CD4-positive, alpha-beta T cell treated with Interleukin-21 for 1 hour (primary cell): ENCODE measurements around the gene DTX3.
A peak's percentile ranks its signal among the peaks of the same experiment; 100 is the strongest.
"Not testable (repeated sequence)": the region's sequence is repeated elsewhere in the genome, so short reads cannot be mapped to it uniquely, and the experiment has no call there.

Experiments used
- DNase-seq: peaks from one replicate; pipeline ENCODE4 v3.0.0-alpha.2; 2020

Gene DTX3

DNA sequence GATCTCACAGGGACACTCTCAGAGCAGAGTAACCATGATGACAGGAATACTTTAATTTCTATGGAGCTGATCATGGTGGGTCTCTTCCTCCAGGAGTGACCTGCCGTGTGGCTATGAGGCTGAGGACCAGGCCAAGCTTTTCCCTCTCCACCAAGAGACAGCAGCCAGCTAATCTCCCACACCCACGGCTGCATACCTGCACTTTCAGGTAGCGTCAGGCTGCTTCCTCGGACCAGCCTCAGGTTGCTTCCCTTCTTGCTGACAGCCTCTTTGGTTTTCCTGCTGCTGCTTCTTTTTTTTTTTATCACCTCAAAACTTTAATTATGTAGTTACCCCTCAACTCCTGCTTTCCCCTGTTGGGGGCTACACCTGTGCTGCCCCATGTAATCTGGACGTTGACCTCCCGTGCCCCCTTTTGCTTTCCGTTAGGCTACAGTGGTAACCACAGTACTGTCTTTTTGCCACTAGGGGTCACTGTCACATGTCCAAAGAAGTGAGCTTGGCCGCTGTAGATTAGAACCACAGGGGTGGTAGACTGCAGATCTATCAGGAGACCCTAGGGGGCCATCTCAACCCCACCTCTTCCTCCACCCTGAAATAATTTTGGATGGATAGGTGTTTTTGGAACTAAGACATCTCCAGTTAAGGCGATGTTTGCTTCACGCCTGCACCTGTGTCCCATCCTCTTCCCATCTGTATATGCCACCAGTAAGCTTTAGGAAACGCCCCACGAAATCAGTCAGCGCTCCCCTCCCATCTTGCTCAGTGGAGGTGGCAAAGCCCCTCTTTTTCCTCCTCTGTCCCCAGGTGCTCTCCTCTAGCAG, 21.4 kb upstream of the DTX3 start:
- DNase-seq: peak; percentile 87

DNA sequence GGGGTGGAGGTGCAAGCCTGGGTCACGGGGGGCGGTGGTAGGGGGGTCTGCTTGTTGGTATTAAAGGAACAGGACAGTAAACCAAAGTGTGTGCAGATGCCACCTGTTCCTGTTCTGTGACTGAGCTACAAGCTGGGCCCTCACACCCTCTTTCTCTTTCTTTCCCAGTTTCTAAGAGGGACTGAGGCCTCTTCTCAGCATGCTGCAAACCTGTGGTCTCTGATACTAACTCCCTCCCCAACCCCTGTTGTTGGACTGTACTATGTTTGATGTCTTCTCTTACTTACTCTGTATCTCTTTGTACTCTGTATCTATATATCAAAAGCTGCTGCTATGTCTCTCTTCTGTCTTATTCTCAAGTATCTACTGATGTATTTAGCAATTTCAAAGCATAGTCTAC, 20.6 kb upstream of the DTX3 start:
- DNase-seq: no peak

DNA sequence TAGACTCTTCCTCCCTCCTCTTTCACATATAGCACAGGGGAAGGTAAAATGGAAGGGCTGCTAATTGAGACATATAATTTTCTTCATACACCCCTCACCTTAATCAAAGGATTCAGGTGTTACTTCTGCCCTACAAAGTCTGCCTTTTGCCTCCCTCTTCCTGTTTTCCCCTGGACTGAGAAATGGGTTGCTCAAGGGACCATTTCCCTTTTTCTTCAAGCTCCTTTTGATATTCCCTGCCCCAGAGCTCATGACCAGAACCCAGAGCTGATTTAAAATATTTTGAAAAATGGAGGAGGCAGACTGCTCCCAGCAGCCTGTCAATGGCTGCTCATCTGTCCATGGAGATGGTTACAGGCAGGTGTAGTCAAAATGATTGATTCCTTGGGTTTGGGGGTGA, 19.9 kb upstream of the DTX3 start:
- no peak for DNase-seq

DNA sequence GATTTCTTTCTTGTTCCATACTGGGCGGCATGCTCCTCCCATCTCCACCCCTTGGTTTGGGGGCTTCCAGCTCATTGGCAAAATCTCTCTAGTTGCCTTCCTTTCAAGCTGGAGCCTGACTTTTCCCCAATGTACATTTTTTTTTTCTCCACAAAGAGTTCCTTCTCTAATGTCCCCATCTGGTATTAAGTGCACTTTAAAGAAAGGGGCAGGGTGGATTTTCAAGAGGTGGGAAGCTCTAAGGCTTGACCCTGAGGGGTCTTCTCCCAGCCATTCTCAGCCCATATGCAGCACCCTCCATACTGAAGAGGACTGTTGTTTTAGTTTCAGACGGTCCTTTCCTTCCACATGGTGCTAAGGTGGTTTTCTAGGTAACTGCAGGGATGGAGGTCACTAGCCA, 19.5 kb upstream of the DTX3 start:
- DNase-seq: no peak

DNA sequence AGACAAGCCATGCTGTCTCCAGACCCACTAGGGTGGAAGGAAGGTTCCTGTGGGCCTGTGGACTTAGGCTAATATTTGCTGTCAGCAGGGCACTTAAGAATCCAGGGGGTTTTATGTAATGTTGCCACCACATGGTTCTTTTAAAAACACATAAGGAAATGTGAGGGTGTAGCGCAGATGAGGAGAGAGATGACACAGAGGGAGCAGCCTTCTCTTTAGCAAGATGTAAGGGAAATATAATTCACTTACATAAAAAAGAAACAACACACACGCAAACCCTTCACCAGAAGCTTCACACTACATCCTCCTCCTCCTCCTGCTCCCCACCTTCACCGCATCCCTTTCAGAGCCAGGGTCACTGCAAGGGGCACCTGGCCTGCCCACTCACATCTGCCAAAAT, 18.5 kb upstream of the DTX3 start:
- DNase-seq: no peak

DNA sequence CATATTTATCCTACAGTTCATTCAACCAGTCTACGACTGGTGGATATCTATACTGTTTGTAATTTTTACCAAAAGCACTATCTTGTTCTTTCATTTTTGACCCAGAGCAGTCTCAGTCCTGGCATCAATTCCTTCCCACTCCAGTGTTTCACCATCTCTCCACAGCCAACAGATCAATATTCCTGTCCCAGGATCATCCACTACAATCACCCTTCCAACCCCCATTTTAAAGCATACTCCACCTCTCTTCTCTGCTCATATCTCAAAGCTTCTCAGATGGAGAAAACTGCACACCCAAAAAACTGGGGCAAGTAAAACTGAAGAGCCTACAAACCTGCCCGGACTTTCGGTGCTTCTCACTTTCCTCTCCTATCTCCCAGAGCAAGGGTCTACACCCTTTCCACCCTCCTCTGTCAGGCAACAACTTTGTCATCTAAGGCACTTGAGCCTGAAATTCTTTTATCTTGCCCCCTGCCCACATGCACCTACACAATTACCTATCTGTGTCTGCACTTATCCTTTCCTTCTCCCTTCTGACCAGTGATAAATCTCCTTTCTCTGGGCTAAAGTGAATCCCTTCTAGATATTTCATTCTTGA, 17.7 kb upstream of the DTX3 start:
- no peak for DNase-seq

DNA sequence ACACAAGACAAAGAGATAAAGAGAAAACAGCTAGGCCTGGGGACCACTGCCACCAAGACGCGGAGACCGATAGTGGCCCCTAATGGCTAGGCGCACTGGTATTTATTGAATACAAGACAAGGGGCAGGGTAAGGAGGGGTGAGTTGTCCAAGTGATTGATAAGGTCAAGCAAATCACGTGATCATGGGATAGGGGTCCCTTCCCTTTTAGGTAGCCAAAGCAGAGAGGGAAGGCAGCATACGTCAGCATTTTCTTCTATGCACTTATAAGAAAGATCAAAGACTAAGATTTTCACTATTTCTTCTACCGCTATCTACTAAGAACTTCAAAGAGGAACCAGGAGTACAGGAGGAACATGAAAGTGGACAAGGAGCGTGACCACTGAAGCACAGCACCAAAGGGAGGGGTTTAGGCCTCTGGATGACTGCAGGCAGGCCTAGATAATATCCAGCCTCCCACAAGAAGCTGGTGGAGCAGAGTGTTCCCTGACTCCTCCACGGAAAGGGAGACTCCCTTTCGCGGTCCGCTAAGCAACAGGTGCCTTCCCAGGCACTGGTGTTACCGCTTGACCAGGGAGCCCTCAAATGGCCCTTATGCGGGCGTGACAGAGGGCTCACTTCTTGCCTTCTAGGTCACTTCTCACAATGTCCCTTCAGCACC, 15.5 kb upstream of the DTX3 start:
- DNase-seq: not testable (repeated sequence)

DNA sequence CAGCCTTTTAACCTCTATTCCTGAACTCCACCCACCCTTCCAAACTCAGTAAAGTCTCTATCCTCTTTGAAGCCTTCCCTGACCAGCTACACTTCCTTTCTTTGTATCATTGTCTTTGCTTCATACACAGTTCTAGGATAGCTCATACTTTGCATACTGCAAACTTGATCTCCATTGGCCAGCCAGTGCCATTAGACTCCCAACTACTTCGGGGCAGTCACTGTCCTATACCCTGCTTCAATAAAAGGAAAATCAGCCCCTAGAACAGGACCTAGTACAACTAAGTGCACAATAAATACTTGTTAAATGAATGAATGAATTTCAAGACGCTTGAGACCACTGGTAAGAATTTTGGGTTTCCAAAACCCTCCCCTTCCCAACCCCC, 14.2 kb upstream of the DTX3 start:
- DNase-seq: no peak

DNA sequence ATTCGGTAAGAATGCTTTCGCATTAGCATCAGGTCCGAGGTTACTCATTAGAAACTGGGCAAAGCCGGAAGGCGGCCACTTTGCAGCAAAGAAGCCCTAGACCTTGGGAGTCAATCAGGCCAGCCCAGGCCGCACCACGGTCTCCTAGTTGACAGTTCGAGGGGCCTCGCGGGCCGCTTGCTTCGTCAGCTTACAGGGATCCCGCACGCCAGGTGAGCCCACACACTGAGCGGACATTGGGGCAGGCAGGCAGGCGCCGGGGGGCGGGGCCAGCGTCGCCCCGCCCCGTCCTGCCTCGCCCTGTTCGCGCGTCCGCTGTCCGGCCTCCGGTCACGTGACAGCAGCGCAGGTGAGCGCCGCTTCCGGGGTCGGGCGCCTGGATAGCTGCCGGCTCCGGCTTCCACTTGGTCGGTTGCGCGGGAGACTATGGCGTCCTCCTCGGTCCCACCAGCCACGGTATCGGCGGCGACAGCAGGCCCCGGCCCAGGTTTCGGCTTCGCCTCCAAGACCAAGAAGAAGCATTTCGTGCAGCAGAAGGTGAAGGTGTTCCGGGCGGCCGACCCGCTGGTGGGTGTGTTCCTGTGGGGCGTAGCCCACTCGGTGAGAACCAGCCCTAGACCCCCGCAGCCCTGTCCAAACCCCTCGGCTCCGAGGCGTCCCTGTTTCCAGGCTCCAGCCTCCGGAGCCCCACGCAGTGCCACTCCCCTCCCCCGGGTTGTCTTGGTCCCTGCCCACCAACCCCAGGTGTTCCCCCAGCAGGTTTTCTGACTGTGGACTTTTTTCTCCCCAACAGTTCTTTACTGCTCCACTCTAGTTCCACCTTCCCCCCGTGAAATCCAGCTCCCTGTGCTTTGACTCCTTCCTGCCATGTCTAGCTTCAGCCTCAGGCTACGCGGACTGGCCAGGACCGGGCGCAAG, 13.5 kb upstream of the DTX3 start, which contains the start of gene PIP4K2C:
Gene PIP4K2C, plus strand, starts transcription at position 329 of the 918 bp plus-strand sequence. Its CDS starts 98 bp downstream, at position 427.
- DNase-seq: peak; percentile 87

DNA sequence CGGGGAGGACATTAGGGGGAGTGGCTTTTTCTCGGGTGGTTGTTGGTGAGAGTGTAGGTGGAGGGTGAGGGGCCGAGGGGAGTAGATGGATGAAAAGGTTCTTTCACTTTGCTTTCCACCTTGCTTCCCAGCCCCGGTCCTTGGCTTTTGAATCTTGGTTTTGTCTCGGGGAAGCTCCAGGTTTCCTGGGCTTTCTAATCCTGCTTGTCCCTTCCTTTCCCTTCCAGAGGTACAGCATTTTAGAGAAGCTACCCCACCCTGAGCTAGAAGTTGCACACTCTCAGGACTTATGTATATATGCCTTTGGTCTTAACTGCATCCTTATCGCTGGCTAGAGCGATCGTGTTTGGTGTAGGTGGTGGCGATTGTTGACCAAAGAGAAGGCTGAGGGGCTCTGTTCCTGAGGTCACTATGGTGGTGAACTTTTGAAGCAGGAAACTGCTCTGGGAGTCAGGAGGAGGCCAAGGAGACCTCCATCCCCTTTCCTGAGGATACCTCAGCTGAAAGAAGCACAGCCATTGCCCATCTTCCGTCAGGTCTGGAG, 12.8 kb upstream of the DTX3 start:
- no peak for DNase-seq

DNA sequence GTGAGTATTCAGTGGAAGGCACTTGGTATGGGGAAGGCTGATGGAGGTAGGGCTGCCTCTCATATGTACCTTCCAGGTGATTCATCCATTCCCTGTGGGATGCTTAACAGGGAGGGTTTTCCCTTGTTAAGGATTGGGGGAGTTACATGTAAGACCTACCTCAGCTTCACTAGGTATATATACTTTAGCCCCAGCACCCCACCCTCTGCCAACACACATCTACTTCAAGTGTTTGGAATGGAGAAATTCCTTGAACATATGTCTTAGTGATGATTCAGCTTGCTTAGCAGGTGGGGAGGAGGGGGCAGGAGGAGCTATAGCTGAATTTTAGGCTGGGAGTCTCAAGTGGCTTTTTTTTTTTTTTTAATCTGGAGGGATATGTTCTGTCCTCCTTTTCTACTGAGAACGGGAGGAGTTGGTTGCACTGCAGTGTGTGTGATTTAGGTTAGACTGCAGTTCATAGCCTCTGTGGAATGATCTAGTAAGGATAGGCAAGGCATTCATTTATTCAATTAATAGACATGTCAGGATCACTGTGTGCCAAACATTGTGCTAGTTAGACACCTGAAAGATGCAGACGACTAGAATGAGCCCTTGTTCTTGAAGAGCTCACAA, 12.0 kb upstream of the DTX3 start:
- no peak for DNase-seq

DNA sequence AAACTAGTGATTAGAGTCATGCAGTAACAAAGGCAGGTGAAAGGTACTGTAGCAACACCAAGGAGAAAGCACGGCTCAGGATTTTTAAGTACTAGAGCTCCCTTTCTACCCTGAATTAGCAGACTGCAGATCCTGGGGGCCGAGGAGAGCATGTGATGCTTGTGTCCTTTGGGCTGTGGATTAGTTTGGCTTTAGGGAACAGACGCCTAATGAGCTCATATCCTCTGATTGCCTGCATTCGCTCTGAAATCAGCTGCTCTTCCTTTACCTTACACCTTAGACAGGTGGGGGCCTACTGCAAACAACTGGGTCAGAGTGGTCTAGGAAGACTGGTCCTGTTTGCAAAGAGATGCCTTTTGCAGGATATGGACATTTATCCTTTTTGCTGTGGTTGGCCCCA, 11.4 kb upstream of the DTX3 start:
- DNase-seq: no peak

DNA sequence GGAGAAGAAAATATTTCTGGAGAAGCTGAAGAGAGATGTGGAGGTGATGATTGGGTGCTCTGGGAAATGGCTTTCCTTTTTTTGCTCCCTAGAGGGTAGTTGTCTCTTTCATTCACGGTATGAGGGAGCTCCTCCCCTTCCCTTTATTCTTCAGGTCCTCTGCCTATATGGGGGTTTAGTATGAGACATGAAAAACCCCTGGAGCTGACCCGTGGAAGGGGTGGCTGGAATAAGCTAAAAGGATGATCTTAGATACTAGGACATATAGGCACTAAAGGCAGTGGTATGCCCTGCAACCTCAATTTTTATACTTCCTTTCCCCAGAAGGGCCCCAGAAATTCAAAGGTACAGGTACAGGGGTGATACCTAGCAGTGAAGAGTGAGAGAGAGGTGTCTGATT, 4.2 kb upstream of the DTX3 start:
- DNase-seq: no peak

DNA sequence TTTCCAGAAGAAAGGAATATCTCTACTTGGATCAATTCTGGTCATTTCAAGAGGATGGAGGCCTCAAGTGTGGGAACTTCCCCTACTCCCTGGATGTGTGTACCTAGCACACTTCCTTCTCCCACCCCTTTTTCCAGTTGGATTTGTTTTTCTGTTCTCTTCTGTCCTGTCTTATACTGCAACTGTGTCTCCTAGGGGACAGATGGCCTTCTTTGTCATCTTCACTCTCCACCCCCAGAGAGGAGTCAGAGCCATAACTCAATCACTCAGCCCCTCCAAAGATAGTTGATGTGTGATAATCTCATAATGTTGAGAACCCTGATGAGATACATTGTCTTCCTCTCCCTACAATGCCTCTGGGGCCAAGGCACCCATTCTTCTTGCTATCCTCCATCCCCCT, 2.1 kb upstream of the DTX3 start:
- DNase-seq: no peak

DNA sequence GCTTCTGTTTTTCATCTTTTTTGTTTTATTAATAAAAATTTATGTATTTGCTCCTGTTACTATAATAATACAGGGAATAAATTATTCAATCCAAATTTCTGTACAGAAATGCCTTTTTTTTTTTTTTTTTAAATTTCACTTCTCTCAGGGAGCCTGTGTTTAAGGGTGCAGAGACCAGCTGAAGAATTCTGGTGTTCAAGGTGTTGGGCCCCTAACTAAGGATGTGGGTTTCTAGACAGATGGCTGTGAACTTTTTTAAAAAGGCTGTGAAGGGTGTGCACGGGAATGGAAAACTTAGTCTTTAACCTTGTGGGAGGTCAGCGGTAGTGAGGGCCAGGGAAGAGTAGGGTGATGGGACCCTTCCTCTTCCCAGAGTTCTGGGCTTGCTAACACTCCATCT, 1.3 kb upstream of the DTX3 start:
- DNase-seq: no peak

DNA sequence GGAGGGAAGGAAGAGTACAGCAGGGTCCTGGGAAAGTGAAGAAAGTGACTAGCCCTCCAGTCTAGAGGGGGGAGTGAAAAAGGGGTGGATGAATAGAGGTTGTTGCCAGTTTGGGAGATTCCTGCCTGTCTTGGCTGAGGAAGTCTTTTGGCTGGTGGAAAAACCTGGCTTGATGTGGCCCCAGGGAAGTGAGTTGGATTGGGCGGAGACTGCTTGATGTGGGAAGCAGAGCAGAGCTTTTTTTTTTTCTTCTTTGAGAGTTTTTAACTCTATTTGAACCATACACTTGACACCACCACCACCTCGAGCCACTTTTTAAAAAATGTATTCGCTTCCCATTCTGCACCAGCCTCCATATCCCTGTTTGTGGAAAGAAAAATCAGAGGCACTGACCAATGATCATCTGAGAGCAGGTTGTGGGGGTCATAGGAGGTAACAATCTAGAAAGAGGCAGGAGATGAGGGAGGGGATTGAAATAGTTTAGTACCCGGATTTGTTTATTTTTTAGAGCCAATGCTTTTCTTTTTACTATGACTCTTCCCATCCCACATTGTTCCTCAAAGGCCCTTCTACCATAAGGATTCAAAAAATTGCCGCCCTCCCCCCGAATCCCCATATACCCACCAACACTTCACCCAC, 690 bp upstream of the DTX3 start:
- DNase-seq: no peak

DNA sequence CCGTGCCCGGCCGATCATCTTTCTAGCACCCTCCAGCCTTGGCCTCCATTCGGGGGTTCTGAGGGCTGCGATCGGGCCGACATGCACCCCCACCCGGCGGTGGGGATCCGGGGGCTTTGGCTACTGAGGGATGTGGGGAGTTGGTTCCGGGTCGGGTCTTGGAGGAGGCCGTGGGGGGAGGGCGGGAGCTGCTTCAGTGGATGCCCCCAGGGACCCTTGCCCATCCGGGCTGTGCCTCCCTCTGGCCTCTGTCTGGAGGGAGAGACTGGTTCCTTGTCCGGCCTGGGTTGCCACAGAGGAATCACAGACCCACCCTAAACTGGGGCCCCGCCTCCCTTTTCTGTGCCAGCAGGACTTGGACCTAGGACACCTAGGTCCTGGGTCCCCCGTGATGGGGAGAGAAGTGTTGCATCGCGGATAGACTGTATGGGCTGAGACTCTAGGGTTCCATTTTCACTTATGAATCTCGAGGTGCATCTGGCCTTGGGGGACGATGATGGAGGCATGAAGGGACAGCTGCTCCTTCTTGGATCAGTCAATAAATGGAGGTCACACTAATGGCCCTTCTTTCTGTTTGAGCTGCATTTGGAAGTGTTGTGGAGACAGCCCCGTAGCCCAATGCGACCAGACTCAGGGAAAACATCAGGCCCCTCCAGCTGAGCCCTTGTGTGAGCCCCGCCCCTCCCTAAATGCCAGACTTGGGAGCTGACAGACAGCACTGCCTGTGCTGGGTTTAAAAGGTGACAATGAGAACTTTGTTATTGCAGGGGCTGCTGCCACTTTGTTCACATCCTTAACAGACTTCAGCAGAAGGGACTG, 577 bp downstream of the DTX3 start:
- no peak for DNase-seq

DNA sequence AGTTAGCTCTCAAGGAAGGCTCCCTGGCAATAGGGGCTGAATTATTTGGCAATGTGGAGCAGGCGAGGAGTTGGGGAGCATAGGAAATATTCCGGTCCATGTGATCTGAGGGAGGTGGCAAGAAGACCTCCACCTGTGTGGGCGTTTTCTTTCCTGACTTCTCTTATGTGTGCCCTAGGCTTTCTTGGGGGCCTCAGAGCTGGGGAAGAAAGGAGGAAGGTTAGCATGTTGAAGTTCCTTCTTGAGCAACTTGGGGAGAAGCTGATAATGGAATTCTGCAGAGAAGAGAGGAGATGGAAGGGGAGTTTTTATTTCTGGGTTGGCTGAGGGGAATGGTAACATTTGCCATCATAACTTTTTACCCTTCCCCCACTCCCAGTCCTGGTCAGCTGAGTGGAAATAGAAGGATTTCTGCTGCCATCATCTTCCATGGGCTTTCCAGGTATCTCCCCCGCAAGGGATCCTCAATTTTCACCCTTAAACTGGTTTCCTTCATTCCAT, 1.2 kb downstream of the DTX3 start:
- no peak for DNase-seq

DNA sequence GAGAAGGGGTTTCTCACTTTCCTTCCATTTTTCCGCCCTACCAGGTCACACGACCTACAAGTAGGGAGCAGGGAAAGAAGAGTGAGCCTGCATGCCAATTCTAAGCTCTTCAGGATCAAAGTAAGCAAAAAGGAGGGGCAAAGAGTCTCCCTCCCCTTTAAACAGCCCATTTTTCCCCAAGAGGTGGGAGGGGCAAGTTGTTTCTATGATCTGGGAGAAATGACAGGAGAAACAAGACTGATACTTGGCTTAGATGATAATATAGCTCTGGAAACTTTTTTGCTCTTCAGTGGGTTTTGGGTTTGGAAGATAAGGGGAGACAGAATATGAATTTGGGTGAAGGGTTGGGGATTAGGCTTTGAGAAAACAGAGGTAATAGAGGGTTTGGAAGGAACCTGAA, 1.8 kb downstream of the DTX3 start:
- DNase-seq: no peak

DNA sequence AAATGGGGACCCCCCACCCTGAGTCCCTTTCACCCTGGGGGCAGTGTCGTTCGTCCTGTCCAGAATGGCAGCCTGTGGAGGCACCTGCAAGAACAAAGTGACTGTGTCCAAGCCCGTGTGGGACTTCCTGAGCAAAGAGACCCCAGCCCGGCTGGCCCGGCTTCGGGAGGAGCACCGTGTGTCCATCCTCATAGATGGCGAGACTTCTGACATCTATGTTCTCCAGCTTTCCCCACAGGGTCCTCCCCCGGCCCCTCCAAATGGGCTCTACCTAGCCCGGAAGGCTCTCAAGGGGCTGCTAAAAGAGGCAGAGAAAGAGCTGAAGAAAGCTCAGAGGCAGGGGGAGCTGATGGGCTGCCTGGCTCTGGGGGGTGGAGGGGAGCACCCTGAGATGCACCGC, 2.2 kb downstream of the DTX3 start:
- no peak for DNase-seq
